GM12892 (cell line): ENCODE data around the gene MB21D2.
"Not testable (repeated sequence)": the region's sequence is repeated elsewhere in the genome, so short reads cannot be mapped to it uniquely, and the experiment has no call there.

Experiments
- DNase-seq: peaks from one replicate; pipeline ENCODE4 v3.0.0; 2011; ENCODE audit not compliant: insufficient read length
- FAIRE-seq: peaks from 2 replicates; lab custom pipeline; 2011; peaks lifted over from hg19 to GRCh38; lab: Jason Lieb, UNC
- POLR2A ChIP-seq: IDR thresholded peaks from 2 replicates; pipeline ENCODE4 v1.6.1; 2011; ENCODE audit warnings: low read depth, low read length, control low read depth
- POLR2AphosphoS5 ChIP-seq: IDR thresholded peaks from 2 replicates; pipeline ENCODE4 v1.6.1; 2011; ENCODE audit warnings: low read depth, low read length, control low read depth
- TAF1 ChIP-seq: IDR thresholded peaks from 2 replicates; pipeline ENCODE4 v1.6.1; 2011; ENCODE audit warnings: low read depth, mild to moderate bottlenecking, control low read depth, low read length, borderline replicate concordance

Gene MB21D2

GRCh38 chr3:192850451-192850981, 67.1 kb downstream of the MB21D2 start:
- DNase-seq (no peak), FAIRE-seq (peak; percentile 87)
- TF ChIP-seq TAF1 (peak; percentile 63; the same call in 1 of the 2 replicates), POLR2AphosphoS5 (peak; percentile 87), POLR2A (peak; percentile 90)

GRCh38 chr3:192849821-192850220, 67.8 kb downstream of the MB21D2 start:
- DNase-seq, FAIRE-seq: not testable (repeated sequence)

- peak; percentile 48 for FAIRE-seq
- no peak for DNase-seq
- TF ChIP-seq POLR2A (peak; percentile 67; the same call in 1 of the 2 replicates), POLR2AphosphoS5 (peak; percentile 80; the same call in 1 of the 2 replicates), TAF1 (no peak)
These were observed 69.1 kb downstream of the MB21D2 start for GRCh38 chr3:192848371-192849233.

- TF ChIP-seq POLR2AphosphoS5 (no peak), TAF1 (no peak), POLR2A (no peak)
- no peak for DNase-seq
- FAIRE-seq, result peak; percentile 56
These were observed 69.7 kb downstream of the MB21D2 start for GRCh38 chr3:192847941-192848340.

- TF ChIP-seq POLR2AphosphoS5, result no peak
- TF ChIP-seq POLR2A, result no peak
- no peak for TF ChIP-seq TAF1
- FAIRE-seq, result no peak
- no peak for DNase-seq
These were observed 72.2 kb downstream of the MB21D2 start for GRCh38 chr3:192845526-192845855.

- no peak for FAIRE-seq
- TF ChIP-seq POLR2AphosphoS5, result no peak
- TF ChIP-seq TAF1, result no peak
- TF ChIP-seq POLR2A, result no peak
- DNase-seq, result no peak
These were observed 72.7 kb downstream of the MB21D2 start for GRCh38 chr3:192844836-192845525.

- DNase-seq (no peak), FAIRE-seq (no peak)
- TF ChIP-seq POLR2A (no peak), POLR2AphosphoS5 (no peak), TAF1 (no peak)
These were observed 73.2 kb downstream of the MB21D2 start for GRCh38 chr3:192844486-192844765.

GRCh38 chr3:192843723-192844485, 73.8 kb downstream of the MB21D2 start:
- TF ChIP-seq POLR2AphosphoS5 (no peak), POLR2A (no peak), TAF1 (no peak)
- peak; percentile 67 for FAIRE-seq
- no peak for DNase-seq

- peak; percentile 46 for FAIRE-seq
- no peak for DNase-seq
- no peak for TF ChIP-seq TAF1
- TF ChIP-seq POLR2A, result peak; percentile 14; the same call in 1 of the 2 replicates
These were observed 74.5 kb downstream of the MB21D2 start for GRCh38 chr3:192843119-192843518.

- DNase-seq, result no peak
- TF ChIP-seq TAF1 (no peak), POLR2A (no peak)
- FAIRE-seq, result no peak
These were observed 74.9 kb downstream of the MB21D2 start for GRCh38 chr3:192842711-192843110.

GRCh38 chr3:192842138-192842537, 75.5 kb downstream of the MB21D2 start:
- TF ChIP-seq POLR2A (no peak), TAF1 (no peak), POLR2AphosphoS5 (no peak)
- FAIRE-seq (no peak), DNase-seq (no peak)

- FAIRE-seq (peak; percentile 53), DNase-seq (no peak)
- TF ChIP-seq TAF1 (no peak), POLR2AphosphoS5 (no peak), POLR2A (no peak; the same call in 1 of the 2 replicates)
These were observed 76.2 kb downstream of the MB21D2 start for GRCh38 chr3:192841428-192841827.
